Dermis microvascular lymphatic vessel endothelial cell (primary cell): ENCODE measurements around the gene SNX33. TPM values are rescaled to one million over a fixed set of nuclear protein-coding genes. Genes with fewer than 3 reads are reported as not detected.

Source experiments
- DNase-seq, 2 donors: peaks; one replicate each; pipeline versions ENCODE4 v3.0.0 to v3.0.0-alpha.2; 2010; ENCODE audit warnings: low read depth in 2 of 2
- total RNA-seq: library from RNA; depleted of rRNA; stranded (reverse); fragments of >200 nt; gene quantifications from 2 replicates; pipeline ENCODE4 v1.2.1, GENCODE V29; 2014

SNX33 gene
- total RNA-seq, 1 donor from 2014 or later = 8.6 TPM

DNA sequence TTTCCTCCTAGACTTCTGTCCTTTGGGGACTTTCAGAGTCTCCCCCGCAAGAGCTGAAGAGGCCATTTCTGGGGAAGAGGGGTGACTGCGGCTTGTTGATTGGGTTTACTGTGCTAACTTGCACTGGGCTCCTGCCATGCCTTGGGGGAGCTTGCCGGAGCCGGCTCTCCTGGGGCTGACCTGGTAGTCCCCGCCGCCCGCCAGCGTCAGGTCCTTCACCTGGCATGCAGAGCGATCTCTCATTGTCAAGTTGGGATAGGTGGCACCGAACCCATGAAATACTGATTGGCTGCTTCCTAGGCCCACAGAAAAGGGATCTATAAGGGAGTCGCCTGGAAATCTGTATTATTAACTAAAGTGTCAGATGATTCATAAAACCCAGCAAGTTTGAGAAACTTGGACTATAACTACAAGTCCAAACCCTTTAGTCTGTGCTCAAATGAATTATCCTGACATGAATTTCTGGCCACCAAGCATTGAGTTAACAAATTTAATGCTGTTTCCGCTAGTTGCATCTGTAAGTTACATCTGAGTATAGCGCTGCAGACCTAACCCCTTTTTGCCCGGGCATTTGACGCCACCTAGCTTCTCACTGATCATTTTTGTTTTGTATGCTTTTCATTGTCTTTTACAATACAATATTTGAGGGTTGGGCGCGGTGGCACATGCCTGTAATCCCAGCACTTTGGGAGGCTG is 7.1 kb upstream of the SNX33 start:
- DNase-seq = peak; percentile 59 to 79

- DNase-seq = no peak
Observed at GRCh38 chr15:75641179-75641503, 6.6 kb upstream of the SNX33 start.

DNA sequence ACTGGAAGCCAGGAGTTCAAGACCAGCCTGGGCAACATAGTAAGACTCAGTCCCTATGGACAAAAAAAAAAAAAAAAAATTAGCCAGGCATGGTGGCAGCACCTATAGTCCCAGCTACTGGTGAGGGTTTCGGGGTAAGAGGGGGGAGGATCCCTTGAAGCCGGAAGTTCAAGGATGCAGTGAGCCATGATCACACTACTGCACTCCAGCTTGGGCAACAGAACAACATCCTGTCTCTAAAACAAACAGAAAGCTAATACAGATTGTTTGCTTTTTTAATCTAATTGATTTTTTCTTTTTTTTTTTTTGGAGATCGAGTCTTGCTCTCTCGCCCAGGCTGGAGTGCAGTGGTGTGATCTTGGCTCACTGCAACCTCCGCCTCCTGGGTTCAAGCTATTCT is 6.1 kb upstream of the SNX33 start:
- no peak for DNase-seq

GRCh38 chr15:75644376-75644775 is 3.3 kb upstream of the SNX33 start:
- no peak for DNase-seq

- no peak for DNase-seq
Observed at GRCh38 chr15:75646112-75646943, 1.4 kb upstream of the SNX33 start.

- no peak for DNase-seq
Observed at GRCh38 chr15:75646944-75647364, 758 bp upstream of the SNX33 start.

DNA sequence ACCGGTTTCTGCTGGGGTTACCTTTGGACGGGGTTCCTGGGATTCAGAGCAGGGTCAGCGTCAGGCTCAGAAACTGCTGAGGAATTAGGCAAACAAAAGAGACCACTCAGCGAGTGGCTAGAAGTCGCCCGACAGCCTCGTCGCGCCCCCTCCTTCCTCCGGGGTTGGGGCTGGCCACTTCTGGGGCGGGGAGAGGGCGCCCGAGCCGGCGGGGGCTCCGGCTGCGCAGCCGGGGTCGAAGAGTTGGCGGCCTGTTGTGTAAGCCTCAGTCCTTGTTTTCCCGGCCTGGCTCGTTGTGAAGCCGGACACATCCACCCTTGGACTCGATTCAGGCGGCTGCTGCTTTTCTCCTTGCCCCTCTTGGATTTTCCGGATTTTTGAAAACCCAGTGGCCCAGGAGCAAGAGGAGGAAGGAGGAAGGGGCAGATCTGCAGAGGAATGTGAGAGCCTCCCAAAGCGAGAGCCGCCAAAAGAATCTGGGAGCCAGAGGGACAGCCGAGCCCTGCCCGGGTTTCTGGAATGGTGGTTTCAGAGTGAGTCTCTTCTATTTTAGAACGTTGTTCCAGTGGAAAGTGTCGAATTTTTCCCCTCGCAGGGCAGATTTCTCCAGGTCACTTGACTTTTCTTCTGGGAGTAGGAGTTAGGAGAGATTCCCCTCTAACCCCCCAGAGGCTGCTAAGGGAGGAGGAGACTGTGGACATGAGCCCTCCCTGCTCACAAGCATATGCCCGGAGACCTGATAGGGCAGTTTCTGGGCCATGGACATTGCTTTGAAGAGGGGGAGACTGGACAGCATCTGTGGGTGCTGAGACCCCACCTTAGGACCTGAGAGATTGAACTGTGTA is 666 bp downstream of the SNX33 start:
- DNase-seq = peak in 1 of 2 donors; percentile 47

GRCh38 chr15:75649045-75649761 is 1.5 kb downstream of the SNX33 start:
- no peak for DNase-seq

DNA sequence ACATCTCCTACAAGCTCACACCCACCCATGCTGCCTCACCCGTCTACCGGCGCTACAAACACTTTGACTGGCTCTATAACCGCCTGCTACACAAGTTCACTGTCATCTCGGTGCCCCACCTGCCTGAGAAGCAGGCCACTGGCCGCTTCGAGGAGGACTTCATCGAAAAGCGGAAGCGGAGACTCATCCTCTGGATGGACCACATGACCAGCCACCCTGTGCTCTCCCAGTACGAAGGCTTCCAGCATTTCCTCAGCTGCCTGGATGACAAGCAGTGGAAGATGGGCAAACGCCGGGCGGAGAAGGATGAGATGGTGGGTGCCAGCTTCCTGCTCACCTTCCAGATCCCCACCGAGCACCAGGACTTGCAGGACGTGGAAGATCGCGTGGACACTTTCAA is 2.1 kb downstream of the SNX33 start:
- no peak for DNase-seq

DNA sequence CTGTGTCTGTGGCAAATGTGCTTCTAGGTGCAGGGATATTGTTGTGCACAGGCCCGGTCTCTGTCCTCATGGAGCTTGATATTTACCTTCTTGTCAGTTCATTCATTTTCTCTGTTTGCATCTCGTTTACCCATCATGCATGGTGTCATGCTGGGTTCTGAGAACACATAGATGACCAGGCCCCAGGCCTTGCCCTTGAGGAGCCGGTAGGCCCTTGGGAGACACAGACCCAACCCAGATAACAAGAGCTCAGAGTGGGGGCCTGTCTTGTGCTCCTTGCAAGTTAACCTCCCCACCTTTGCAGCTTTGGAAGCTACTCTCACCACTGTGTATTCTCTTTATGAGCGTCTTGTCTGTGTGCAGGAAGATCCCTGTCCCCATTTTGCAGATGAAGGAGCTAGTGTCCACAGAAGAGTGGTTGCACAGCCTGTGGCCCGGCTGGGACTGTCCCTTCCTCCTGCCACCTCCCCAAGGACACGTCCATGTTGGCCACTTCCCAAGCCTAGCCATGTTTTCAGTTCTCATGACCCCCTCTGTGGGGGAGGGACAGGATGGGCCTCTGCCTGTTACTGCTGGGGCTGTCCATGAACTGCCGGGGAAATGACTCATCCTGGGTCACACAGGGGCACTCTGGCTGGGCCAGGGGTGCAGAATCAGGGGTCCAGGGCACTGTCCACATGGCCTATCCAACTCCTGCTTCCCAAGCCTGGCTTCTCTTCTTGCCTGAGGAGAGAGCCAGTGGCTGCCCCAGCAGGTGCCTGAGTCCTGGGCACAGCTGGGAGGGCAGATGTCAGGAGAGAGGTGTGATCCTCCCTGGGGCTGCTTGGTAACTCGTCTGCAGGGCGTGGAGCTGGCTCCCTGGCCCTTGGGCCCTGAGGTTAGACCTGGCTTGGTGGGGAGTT is 3.4 kb downstream of the SNX33 start:
- peak; percentile 84 to 85 for DNase-seq

DNA sequence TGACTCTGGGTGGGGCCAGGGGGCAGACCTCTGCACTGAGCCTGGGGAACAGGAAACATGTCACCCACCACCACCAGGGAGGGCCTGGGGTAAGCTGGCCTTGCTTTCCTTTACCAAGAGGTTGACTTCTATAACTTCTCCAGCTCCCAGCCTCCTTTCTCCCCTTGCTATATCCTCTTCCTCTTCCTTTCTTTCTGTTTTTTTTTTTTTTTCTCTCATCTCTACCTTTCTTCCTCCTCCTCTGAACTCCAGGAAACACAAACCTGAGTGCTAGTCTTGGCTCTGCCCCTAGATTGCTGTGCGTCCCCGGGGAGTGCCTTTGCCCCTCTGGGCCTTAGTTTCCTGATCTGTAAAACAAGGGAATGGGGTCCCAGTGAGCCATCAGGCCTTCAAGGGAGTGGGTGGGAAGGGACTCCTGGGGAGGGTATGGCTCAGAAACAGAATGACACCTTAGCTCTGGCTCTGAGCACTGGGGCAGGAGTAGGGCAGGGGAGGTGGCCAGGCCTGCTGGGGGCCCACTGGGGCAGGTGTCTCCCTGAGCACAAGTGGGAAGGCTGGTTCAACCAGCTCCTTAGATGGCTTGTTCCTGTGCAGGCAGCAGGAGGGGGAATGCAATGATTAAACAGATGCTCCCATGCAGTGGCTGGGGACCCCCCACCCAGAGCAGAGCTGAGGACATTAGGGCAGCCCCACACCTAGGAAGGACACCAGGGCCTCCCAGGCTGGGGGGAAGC is 4.3 kb downstream of the SNX33 start:
- DNase-seq = no peak

- DNase-seq = no peak
Observed at GRCh38 chr15:75653347-75653913, 5.7 kb downstream of the SNX33 start.

DNA sequence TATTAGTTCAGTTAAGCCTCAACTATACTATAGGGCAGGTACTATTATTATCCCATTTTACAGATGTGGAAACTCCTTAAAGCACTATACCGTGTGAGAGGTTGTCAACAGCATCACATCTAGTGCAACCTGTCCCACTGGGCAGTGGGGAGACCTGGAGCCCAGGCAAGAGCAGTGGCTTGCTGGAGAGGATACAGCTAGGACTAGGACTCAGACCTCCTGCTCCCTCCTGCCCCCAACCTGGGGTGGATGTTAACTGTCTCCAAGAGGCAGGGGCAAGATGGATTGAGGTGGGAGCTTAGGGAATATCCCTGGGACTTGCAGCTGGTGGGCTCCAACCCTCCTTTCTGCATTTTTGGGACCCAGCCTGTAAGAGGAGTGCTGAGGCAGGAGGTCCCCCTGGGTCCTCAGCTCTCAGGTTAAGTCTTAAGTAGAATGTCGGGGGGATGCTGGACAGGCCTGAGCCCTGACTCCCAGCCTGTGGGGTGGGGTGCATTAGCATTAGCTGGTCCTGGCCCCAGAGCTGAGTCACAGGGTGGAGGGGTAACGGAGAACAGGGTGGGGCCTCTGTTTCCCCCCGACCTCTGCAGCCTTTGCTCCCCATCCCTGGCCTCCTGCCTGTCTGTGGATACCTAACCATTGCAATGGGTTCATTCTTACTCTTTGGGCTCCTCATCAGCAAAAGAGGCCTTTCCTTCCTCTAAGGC is 6.6 kb downstream of the SNX33 start:
- no peak for DNase-seq

GRCh38 chr15:75655931-75656330 is 8.2 kb downstream of the SNX33 start:
- DNase-seq = no peak

GRCh38 chr15:75656331-75656730 is 8.6 kb downstream of the SNX33 start:
- DNase-seq = no peak

DNA sequence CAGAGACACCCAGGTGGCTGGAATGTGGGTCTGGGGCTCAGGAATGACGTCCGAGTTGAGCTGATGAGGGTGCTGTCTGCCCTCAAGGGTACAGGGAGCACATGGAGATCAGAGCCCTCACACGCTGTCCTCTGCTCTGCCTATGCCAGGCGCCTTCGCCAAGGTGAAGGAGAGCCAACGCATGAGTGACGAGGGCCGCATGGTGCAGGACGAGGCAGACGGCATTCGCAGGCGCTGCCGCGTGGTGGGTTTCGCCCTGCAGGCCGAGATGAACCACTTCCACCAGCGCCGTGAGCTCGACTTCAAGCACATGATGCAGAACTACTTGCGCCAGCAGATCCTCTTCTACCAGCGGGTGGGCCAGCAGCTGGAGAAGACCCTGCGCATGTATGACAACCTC is 9.1 kb downstream of the SNX33 start:
- no peak for DNase-seq

DNA sequence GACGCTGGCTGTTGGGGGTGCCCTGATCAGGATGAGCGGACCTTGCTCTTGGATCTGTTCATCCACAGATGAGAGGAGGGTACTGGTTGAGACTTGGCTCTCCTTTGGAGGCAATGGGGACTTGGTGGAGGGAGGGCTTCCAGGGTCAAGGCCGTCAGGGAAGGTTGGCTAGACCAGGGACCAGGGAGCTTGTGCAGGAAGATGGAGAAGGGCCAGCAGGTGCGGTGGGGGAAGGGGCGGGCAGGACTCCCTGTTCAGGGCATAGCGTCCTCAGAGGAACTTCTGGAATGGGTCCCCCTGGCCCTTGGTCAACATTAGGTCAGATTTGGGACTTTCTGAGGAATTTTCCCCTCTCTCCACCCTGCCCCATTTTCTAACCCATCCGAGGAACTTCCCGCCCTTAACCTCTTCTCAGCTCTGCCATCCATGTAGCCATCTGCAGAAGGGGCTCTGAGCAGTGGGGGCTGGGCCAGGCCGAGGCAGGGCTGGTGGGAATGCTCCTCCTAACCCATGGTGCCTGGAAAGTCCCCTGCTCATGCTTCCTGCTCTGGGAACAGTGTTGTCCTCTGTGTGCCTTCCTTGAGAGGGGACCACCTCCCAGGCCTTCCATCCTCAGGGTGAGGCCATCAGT is 11.5 kb downstream of the SNX33 start:
- DNase-seq = no peak

DNA sequence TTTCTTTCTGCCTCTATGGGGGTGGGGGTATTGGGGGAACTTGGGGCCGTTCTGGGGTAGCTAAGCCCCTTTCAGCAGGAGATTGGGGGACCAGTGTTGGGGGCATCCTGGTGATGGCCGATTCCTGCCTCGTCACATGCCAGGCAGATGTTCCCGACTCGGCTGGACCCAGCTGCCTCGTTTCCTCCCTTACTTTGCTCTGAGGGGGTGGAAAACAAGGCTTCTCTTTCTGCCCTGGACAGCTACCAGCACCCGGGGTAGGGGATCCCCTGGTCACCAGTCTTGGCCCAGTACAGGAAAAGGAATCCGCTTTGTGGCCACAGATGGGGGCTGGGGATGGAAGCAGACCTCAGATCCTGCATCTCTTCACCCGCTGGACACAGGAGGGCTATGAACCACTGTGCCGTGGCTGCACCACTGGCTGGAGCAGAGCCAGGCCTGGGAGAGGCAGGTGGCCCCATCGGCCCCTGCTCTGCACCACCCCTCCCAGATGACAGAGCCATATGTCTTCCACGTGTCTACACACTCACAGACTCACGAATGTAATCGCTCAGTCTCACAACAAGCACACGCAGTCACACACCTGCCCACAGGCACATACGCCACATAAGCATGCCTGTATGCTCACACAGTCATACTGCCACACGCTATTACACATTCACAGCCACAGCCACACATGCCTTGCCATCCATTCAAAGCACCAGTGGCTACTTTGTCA is 12.4 kb downstream of the SNX33 start:
- no peak for DNase-seq
